DOHH2 (cell line): ENCODE results near the gene ZSCAN2.

Source experiments
- H3F3A ChIP-seq: fragments of 200-600 bp; sonication (generic), shearing (Covaris generic); 2 replicates; pipeline ENCODE4 v1.6.0; 2016; ENCODE audit warnings: antibody characterized with exemption, mild to moderate bottlenecking; ENCODE audit not compliant: control insufficient read depth, insufficient read depth
- H3K27ac ChIP-seq: fragments of 200-600 bp; sonication (generic); 2 replicates; pipeline ENCODE4 v1.5.1; 2014; ENCODE audit warnings: low read depth, mild to moderate bottlenecking, low read length, moderate library complexity
- H3K27me3 ChIP-seq: fragments of 200-600 bp; sonication (generic); 2 replicates; pipeline ENCODE4 v1.6.1; 2014; ENCODE audit warnings: mild to moderate bottlenecking, low read length, mixed read lengths; ENCODE audit not compliant: control insufficient read depth
- H3K36me3 ChIP-seq: fragments of 200-600 bp; sonication (generic); 2 replicates; pipeline ENCODE4 v1.6.1; 2014; ENCODE audit warnings: mild to moderate bottlenecking, low read length, moderate library complexity, mixed read lengths; ENCODE audit not compliant: control insufficient read depth
- H3K4me1 ChIP-seq: fragments of 200-600 bp; sonication (generic); 2 replicates; pipeline ENCODE4 v1.6.1; 2014; ENCODE audit warnings: mild to moderate bottlenecking, low read length, mixed read lengths; ENCODE audit not compliant: control insufficient read depth
- H3K4me2 ChIP-seq: fragments of 200-600 bp; sonication (generic); 2 replicates; pipeline ENCODE4 v1.6.0; 2014; ENCODE audit warnings: mild to moderate bottlenecking, low read length, moderate library complexity
- H3K4me3 ChIP-seq: fragments of 200-600 bp; sonication (generic); 2 replicates; pipeline ENCODE4 v1.5.1; 2014; ENCODE audit warnings: mild to moderate bottlenecking, low read length, mixed read lengths
- H3K79me2 ChIP-seq: fragments of 200-600 bp; sonication (generic); 2 replicates; pipeline ENCODE4 v1.6.1; 2014; ENCODE audit warnings: mild to moderate bottlenecking, low read length, mixed read lengths; ENCODE audit not compliant: control insufficient read depth
- H3K9me2 ChIP-seq: fragments of 200-600 bp; sonication (generic); replicated peaks from 2 replicates; pipeline ENCODE4 v1.6.1; 2014; ENCODE audit warnings: mild to moderate bottlenecking, low read length, mixed read lengths; ENCODE audit not compliant: control insufficient read depth
- H3K9me3 ChIP-seq: fragments of 200-600 bp; sonication (generic); 2 replicates; pipeline ENCODE4 v1.6.1; 2014; ENCODE audit warnings: antibody characterized with exemption, low read length, mixed read lengths; ENCODE audit not compliant: control insufficient read depth, insufficient read depth
- H4K20me1 ChIP-seq: fragments of 200-600 bp; sonication (generic); 2 replicates; pipeline ENCODE4 v1.6.0; 2014; ENCODE audit warnings: low read depth, mild to moderate bottlenecking, antibody characterized with exemption, low read length, moderate library complexity; ENCODE audit not compliant: control insufficient read depth, insufficient read depth
- CTCF ChIP-seq: fragments of 200-600 bp; sonication (generic); IDR thresholded peaks from one replicate; pipeline ENCODE4 v1.5.1; 2014; ENCODE audit warnings: antibody characterized with exemption, mild to moderate bottlenecking, low read depth, low read length; ENCODE audit not compliant: poor library complexity, severe bottlenecking
- EZH2phosphoT487 ChIP-seq: fragments of 200-600 bp; sonication (generic); IDR thresholded peaks from 2 replicates; pipeline ENCODE4 v1.6.1; 2017; ENCODE audit warnings: borderline replicate concordance, mild to moderate bottlenecking, antibody characterized with exemption, low read length, moderate library complexity, mixed read lengths

Gene ZSCAN2

GRCh38 chr15:84604826-84605553 is 4.2 kb downstream of the ZSCAN2 start:
- H3K36me3 ChIP-seq: peaks cover 30% of the 10 kb centered on the region
- peaks cover 38% of the 10 kb centered on the region for H3K4me1 ChIP-seq
- H3K9me3 ChIP-seq: no peaks in the 10 kb centered on the region
- H3K9me2 ChIP-seq: no peaks in the 10 kb centered on the region
- no peaks in the 10 kb centered on the region for H4K20me1 ChIP-seq
- H3K27me3 ChIP-seq: no peaks in the 10 kb centered on the region
- no peak for TF ChIP-seq CTCF
- TF ChIP-seq EZH2phosphoT487: no peak
- peaks cover 6% of the 10 kb centered on the region for H3K79me2 ChIP-seq
- H3F3A ChIP-seq: no peaks in the 10 kb centered on the region
- no peak overlapping the region for H3K27ac ChIP-seq
- peak overlapping the region; percentile 40 for H3K4me2 ChIP-seq
- peak overlapping the region; percentile 35 for H3K4me3 ChIP-seq

- peaks cover 34% of the 10 kb centered on the region for H3K4me1 ChIP-seq
- peak overlapping the region; percentile 40 for H3K4me2 ChIP-seq
- H3K9me2 ChIP-seq: no peaks in the 10 kb centered on the region
- H3K27me3 ChIP-seq: no peaks in the 10 kb centered on the region
- H3K36me3 ChIP-seq: peaks cover 30% of the 10 kb centered on the region
- no peaks in the 10 kb centered on the region for H4K20me1 ChIP-seq
- H3K27ac ChIP-seq: no peak overlapping the region
- H3F3A ChIP-seq: no peaks in the 10 kb centered on the region
- peak overlapping the region; percentile 35 for H3K4me3 ChIP-seq
- no peaks in the 10 kb centered on the region for H3K9me3 ChIP-seq
- peaks cover 6% of the 10 kb centered on the region for H3K79me2 ChIP-seq
- no peak for TF ChIP-seq EZH2phosphoT487
- no peak for TF ChIP-seq CTCF
These were observed 4.7 kb downstream of the ZSCAN2 start for GRCh38 chr15:84605554-84605882.

GRCh38 chr15:84606653-84607120 is 5.9 kb downstream of the ZSCAN2 start:
- Histone ChIP-seq H3K79me2 (peaks cover under 1% of the 10 kb centered on the region), H4K20me1 (no peaks in the 10 kb centered on the region), H3K36me3 (peaks cover 30% of the 10 kb centered on the region)

GRCh38 chr15:84608707-84609284 is 8.0 kb downstream of the ZSCAN2 start:
- no peak overlapping the region for H3K27ac ChIP-seq
- H3K36me3 ChIP-seq: peaks cover 28% of the 10 kb centered on the region
- no peaks in the 10 kb centered on the region for H4K20me1 ChIP-seq
- H3F3A ChIP-seq: no peaks in the 10 kb centered on the region
- no peaks in the 10 kb centered on the region for H3K9me3 ChIP-seq
- H3K9me2 ChIP-seq: no peaks in the 10 kb centered on the region
- H3K4me2 ChIP-seq: no peak overlapping the region
- H3K4me3 ChIP-seq: no peak overlapping the region
- TF ChIP-seq EZH2phosphoT487 (no peak), CTCF (no peak)
- H3K79me2 ChIP-seq: no peaks in the 10 kb centered on the region; the same call in 1 of the 2 replicates
- peaks cover 16% of the 10 kb centered on the region for H3K4me1 ChIP-seq
- no peaks in the 10 kb centered on the region for H3K27me3 ChIP-seq

More at GRCh38 chr15:84606653-84607120, 5.9 kb downstream of the ZSCAN2 start:
- H3K27ac ChIP-seq: no peak overlapping the region
- no peak overlapping the region for H3K4me3 ChIP-seq
- H3F3A ChIP-seq: no peaks in the 10 kb centered on the region
- H3K9me2 ChIP-seq: no peaks in the 10 kb centered on the region
- no peak overlapping the region for H3K4me2 ChIP-seq
- TF ChIP-seq EZH2phosphoT487: no peak
- no peaks in the 10 kb centered on the region for H3K27me3 ChIP-seq
- peaks cover 28% of the 10 kb centered on the region for H3K4me1 ChIP-seq
- H3K9me3 ChIP-seq: no peaks in the 10 kb centered on the region
